Measurements from ENCODE around the gene CD6. TPM values are rescaled to one million over a fixed set of nuclear protein-coding genes. Genes with fewer than 3 reads are reported as not detected.

Gene CD6
- total and polyA plus RNA-seq, 8 donors: 1.1 to 2.8 (median 1.4) TPM; not detected in 2

GRCh38 chr11:60942219-60942618, 29.3 kb upstream of the CD6 start:
- Histone ChIP-seq H3K27me3 (no peaks in the 10 kb centered on the region), H3K4me3 (no peak overlapping the region), H3K27ac (peak overlapping the region in 4 of 5 donors; percentile 18 to 72 (median 60)), H3K4me1 (peaks cover 19 to 45% (median 36%) of the 10 kb centered on the region in 4 donors), H3K9me3 (no peaks in the 10 kb centered on the region), H3K36me3 (peaks cover 7 to 95% (median 88%) of the 10 kb centered on the region in 4 donors)
- TF ChIP-seq EP300 (IDR thresholded peaks at IDR 0.05): no peak
- TF ChIP-seq POLR2AphosphoS5 (IDR thresholded peaks at IDR 0.05): no peak
- no peak for TF ChIP-seq POLR2A (IDR thresholded peaks at IDR 0.05)
- TF ChIP-seq CTCF (IDR thresholded peaks at IDR 0.05): no peak
- WGBS, 5 donors: 57 to 80% (median 68%) methylated on average over 1 to 4 of the region's 4 CpGs
- no peak for DNase-seq
- intact Hi-C loops (cut with DNase I; ENCODE audit: low total_unique reads): no loop called here

- Histone ChIP-seq H3K27ac (peak overlapping the region; percentile 30 to 72 (median 64)), H3K4me1 (peaks cover 19 to 47% (median 39%) of the 10 kb centered on the region in 4 donors), H3K9me3 (no peaks in the 10 kb centered on the region), H3K27me3 (no peaks in the 10 kb centered on the region), H3K36me3 (peaks cover 5 to 87% (median 79%) of the 10 kb centered on the region in 4 donors), H3K4me3 (no peak overlapping the region)
- intact Hi-C loops (cut with DNase I; ENCODE audit: low total_unique reads): no loop called here
- TF ChIP-seq EP300 (IDR thresholded peaks at IDR 0.05): no peak
- TF ChIP-seq CTCF (IDR thresholded peaks at IDR 0.05): no peak
- TF ChIP-seq POLR2AphosphoS5 (IDR thresholded peaks at IDR 0.05): peak in 2 of 3 donors; percentile 7 to 55
- no peak for TF ChIP-seq POLR2A (IDR thresholded peaks at IDR 0.05)
- peak; percentile 80 to 86 for DNase-seq
- WGBS, 5 donors: 27 to 45% (median 29%) methylated on average over 9 of the region's 9 CpGs
These were observed 28.4 kb upstream of the CD6 start for GRCh38 chr11:60942970-60943565.

DNA sequence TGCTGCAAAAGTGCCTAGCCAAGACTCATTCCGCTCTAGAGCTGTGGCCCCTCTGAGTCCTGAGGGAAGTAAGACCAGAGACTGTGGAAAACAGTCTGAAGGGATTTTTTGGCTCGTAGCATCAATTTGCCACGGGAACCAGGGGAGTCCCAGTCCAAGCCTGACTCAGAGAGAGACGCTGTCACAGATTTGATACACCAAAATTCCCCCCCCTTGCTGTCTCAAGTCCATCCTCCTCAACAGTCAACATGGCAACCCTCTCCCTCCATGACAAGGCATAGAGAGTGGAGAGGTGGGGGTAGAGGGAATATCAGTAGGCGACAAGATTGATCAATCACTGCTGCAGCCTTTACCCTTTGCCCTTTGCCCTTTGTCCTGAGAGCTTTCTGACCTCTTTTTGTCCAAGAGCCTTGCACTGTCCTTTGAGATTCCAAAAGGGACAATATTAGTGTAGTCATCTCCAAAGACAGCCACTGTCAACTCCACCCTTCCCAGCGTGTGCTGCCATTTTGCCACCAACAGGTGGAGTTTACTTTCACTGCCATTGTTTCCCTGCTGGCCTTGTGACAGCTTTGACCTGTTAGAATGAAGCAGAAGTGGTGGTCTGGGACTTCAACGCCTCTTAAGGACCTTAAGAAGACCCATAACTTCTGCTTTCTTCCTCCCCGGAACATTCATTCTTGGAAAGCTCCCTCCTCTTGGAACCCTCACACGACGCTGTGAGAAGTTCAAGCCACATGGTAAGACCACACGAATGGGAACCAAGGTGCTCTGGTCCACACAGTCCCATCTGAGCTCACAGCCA, 26.8 kb upstream of the CD6 start:
- intact Hi-C loops (cut with DNase I; ENCODE audit: low total_unique reads): no loop called here
- Histone ChIP-seq H3K27ac (no peak overlapping the region), H3K9me3 (no peaks in the 10 kb centered on the region), H3K27me3 (no peaks in the 10 kb centered on the region), H3K4me1 (peaks cover 19 to 56% (median 32%) of the 10 kb centered on the region in 4 donors), H3K4me3 (no peak overlapping the region), H3K36me3 (peaks cover 0 to 70% (median 63%) of the 10 kb centered on the region in 4 donors)
- no peak for DNase-seq
- WGBS, 5 donors: 85 to 91% (median 88%) methylated on average over 11 of the region's 11 CpGs
- TF ChIP-seq CTCF (IDR thresholded peaks at IDR 0.05): no peak
- no peak for TF ChIP-seq POLR2A (IDR thresholded peaks at IDR 0.05)
- no peak for TF ChIP-seq POLR2AphosphoS5 (IDR thresholded peaks at IDR 0.05)
- no peak for TF ChIP-seq EP300 (IDR thresholded peaks at IDR 0.05)

DNA sequence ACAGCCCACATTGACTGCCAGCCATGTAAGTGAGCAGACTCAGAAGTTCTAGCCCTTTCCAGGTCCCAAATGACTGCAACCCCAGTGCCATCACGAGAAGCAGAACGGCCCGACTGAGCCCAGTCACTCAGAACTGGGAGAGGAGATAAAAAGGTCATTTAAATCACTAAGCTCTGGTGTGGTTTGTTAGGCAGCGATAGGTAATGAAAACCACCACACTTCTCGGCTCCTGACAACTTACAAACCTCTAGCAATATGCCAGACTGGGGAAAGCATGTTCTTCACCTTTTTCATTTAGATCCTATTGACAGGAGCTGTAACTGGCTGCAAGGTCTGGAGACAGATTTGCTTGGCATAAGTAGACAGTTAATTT, 26.2 kb upstream of the CD6 start:
- TF ChIP-seq CTCF (IDR thresholded peaks at IDR 0.05) (no peak), POLR2AphosphoS5 (IDR thresholded peaks at IDR 0.05) (no peak), EP300 (IDR thresholded peaks at IDR 0.05) (no peak), POLR2A (IDR thresholded peaks at IDR 0.05) (no peak)
- 82 to 92% (median 91%) methylated on average over 5 of the region's 5 CpGs for WGBS, 5 donors
- no peak overlapping the region for H3K27ac ChIP-seq
- H3K9me3 ChIP-seq: no peaks in the 10 kb centered on the region
- peaks cover 16 to 56% (median 33%) of the 10 kb centered on the region in 4 donors for H3K4me1 ChIP-seq
- peaks cover 0 to 64% (median 57%) of the 10 kb centered on the region in 4 donors for H3K36me3 ChIP-seq
- DNase-seq: no peak
- intact Hi-C loops (cut with DNase I; ENCODE audit: low total_unique reads): no loop called here
- no peaks in the 10 kb centered on the region for H3K27me3 ChIP-seq
- no peak overlapping the region for H3K4me3 ChIP-seq

Measured in stomach (tissue), 9 donors.